ENCODE results near the gene THNSL1.
"Not testable (repeated sequence)": the region's sequence is repeated elsewhere in the genome, so short reads cannot be mapped to it uniquely, and the experiment has no call there.

The THNSL1 gene

DNA sequence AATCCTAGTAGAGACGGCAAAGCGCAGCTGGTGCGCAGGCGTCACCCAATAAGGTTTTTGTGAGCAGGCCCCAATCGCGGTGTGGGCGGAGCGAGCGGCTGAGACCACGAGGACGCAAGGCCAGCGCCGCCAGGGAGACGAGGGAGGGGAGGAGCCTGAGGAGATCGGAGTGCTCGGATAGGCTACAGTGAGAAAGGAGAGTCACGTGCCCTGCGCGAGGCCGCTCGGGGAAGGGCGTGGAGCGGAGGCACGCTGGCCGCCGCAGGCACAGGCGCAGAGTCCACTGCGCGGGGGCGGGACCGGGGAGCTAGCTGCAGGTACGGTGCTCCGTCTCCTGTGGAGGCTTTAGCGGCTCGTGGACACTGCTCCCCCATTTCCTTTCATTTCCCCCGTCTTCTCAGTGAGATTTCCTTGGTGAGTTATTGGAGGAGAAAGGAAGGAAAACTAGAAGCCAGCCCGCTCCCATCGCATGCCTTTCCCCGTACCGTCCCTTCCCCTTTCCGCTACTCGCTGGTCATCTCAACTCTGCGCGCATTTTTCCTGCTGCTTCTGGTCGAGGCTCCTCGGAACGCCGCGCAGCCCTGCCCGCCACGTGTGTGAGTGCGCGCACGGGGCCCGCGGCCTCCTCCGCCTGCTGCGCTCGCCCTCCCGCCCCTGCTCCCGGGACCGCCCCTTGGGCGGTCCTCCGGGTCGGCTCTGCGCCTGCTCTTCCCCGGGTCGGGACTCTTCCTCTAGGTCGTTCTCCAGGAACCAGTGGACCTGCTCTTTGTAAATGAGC, at the start of gene THNSL1:
Gene THNSL1 (plus strand): TSS at position 237 of the 778 bp plus-strand sequence. CDS start 6,612 bp downstream, outside the sequence.
- DNase-seq = peak; percentile 85

DNA sequence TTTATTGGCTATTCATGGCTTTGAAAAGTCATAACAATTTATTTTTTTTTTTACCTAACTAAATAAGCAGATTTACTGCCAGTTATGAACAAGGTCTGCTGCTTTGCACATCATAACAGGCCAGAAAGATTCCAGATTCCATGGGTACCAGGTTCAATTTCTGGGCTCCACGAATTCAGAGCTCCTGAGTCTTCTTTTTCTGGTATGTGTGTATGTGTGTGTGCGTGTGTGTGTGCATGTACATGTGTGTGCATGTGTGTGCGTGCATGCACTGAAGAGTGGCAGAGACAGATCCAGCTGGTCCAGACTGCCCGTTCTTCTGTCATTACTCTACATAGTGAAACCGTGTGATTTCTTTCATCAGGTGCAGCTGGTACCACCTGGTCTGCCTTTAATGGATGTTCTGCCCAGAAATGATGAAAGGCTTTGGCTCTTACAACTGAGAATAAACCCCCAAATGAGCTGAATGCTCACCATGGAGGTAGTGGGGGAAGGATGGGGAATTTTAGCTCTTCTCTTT, 49.4 kb upstream of the THNSL1 start:
- DNase-seq = no peak

GRCh38 chr10:24968349-24968748, 48.1 kb upstream of the THNSL1 start:
- no peak for DNase-seq

GRCh38 chr10:24968951-24969350, 47.5 kb upstream of the THNSL1 start:
- DNase-seq = not testable (repeated sequence)

DNA sequence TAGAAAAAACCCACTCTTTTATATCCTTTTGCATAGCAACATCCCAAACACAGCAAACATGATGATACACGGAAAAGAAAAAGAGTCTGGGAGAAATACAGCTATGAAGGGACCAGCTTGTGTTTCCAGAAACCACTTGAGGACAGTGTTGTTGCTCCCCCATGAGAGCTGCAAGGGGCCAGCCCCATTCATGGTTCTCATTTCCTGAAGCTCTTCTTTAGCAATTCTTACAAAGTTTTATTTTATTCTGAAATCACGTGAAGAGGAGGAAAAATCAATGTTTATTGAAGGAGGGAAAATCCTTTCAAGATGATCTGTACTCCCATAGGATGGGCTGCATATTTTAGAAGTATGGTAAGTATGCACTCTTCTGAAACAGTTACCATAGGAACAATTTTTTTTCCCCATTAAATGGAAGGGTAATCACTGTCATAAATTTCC, 46.6 kb upstream of the THNSL1 start:
- no peak for DNase-seq

DNA sequence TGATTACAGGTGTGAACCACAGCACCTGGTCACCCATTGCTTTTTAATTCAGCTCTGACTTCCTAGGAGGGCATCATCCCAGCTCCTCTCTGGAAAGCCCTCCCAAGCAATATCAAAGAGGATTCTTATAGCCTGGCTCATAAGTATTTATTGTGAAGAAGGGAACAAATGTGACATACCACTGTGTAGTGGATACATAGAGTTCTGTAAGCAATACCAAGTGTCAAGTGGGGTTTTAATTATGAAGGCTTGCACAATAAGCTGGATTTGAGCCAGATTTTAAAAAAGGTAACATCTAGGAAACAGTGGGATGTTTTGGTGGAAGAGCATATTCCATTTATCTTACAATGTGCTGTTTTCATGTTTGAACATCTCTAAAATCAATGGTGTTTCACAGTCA, 45.0 kb upstream of the THNSL1 start:
- no peak for DNase-seq

GRCh38 chr10:24973163-24973562, 43.2 kb upstream of the THNSL1 start:
- DNase-seq = no peak

DNA sequence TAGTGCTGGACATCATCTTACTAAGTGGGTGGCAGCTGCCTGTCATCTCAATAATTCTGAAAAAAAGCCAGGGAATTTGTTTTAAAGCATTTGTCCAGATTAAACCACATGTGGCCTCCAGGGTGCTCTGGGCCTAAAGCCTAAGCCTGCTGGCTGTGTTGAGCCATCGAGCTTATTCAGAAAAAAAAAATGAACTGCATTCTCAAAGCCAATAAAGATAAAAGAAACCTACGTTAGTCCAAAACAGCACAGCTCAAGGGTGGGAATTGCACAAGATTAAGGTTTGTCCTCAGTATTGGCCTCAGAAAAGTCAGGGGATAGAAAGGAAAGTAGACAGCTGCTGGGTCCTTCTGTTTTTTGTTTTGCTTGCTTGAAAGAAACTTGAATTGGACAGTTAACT, 41.4 kb upstream of the THNSL1 start:
- no peak for DNase-seq

- no peak for DNase-seq
Observed at GRCh38 chr10:24979685-24980084, 36.7 kb upstream of the THNSL1 start.

DNA sequence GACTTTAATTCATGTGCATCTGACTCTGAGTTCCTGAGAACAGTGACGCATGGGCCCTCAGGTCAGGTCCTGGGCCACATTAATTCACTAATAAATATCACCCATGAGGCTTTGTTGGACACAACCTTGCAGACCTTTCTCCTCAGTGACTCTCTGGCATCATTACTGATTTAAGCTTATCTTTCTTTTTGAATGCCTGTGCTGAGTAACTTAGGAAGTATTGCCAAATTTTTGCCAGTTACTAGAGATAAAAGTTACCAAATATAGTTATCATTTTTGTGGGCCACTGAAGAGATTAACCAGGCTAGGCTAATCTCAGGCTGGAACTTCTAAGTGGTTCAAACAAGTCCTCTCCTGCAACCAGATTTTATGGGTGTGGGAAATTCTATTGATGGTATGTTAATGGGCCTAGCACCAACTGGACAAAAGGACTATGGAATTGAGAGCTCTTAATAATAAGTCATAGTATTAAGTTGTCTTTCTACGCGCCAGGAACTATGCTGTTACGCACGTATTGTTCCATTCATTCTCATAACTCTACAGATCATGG, 35.2 kb upstream of the THNSL1 start:
- no peak for DNase-seq

- no peak for DNase-seq
Observed at GRCh38 chr10:24982319-24983112, 33.9 kb upstream of the THNSL1 start.

DNA sequence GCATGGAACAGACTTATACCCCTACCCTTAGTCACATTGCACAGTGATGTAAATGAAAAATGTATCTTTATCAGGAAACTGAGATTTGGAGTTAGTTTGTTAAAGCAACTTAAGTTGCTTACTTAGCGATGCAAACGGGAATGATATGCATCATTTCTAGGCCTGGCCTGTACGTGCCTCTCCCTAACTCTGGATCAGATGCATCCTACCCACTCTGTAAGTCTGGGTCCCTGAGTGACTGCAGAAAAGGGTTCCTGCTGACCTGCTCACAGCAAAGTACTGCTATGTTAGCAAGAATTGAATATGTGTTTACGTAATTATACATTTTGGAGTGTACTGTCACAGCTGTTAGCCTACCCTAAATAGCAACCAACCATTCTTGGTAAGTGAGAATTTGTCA, 33.3 kb upstream of the THNSL1 start:
- no peak for DNase-seq

DNA sequence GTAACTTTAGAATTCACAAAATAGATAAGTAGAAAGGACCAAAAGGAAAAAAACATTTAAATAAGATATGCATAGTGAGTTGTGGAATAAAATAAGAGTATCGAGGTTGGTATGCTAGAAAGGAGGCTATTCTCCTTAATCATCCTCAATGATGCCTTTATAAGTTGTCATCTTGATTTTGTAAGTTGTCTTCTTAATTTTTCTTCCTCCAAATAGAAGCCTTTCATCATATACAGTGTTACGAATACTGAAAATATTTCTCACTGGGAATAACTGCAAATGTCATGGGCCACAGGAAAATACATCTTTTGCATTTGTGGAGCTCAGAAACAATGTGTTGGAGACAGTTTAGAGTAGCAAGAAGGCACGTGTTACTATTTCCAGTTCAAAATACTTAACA, 32.5 kb upstream of the THNSL1 start:
- no peak for DNase-seq

DNA sequence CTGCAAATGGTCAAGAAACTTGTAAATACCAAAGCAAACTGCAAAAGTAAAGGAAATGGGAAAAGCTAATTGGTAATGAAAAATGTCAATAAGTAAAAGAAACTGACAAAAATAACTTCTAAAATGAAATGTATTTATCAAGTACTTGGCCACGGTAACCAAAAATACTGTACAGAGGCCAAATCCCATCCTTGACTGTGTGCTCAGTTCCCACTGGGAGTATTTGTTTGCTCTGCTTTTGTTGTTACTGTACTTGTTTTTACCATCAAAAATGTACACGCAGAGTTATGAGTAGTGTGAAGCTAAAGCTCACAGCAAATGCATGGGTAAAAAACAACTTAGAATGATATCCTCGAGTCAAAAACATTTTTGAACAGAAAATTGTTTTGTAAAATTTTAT, 31.5 kb upstream of the THNSL1 start:
- no peak for DNase-seq

- DNase-seq = no peak
Observed at GRCh38 chr10:24988831-24989640, 27.4 kb upstream of the THNSL1 start.

GRCh38 chr10:24989867-24990266, 26.5 kb upstream of the THNSL1 start:
- DNase-seq = no peak

GRCh38 chr10:24991298-24991697, 25.1 kb upstream of the THNSL1 start:
- DNase-seq = no peak

DNA sequence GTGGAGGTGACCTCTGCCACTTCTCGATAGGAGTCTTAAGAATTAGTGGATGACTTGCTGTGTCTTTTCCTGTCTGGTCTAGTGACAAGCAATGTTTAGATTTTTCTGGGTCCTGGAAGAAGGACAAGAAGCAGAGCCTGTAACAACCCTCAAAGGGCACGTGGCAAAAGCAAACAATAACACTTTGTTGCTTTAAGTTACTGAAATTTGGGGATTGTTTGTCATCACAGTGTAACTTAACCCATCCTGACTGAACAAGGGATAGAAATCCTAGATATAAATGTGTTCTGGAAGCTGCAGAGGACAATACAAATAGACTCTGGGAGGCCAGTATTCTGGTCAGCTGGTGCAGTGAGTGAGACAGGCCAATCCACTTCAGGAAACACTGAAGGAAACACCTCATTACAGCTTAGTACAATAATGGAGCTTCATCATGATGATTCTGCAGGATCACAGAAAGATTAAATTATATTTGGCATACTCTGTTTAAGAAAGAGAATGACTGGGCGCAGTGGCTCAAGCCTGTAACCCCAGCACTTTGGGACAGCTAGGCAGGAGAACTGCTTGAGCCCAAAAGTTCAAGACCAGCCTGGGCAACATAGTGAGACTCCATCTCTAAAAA, 23.8 kb upstream of the THNSL1 start:
- no peak for DNase-seq

DNA sequence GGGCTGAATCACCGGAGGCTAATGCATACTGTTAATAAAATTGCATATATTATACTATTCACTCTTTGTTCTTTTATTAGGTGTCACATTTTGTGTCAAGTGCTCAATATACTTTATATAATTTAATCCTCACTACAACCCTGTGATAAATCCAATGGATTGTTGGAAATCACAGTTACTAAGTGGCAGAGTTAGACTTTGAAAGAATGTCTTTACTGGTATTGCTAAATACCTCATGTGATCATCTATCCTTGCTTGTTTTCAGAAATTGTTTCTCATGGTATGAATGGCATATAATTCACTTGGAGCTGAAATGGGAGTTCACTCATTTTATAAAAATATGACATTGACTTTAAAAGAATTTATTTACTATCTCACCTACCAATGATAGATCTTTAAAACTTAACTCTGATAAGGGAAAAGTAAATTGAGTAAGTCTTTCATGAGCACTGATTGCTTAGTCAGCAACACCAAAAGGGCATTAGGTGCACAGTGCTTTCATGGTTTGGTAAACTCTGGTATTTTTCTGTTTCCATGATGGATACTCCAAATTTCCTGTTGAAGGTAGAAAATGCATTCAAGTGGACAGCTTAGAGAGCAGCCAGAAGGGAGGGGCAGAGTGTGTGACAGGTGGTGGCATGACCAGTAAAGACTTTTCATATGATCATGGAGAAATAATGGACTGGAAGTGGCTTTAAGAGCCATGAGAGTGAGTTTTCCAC, 23.0 kb upstream of the THNSL1 start:
- DNase-seq = no peak

- DNase-seq = no peak
Observed at GRCh38 chr10:24995072-24995471, 21.3 kb upstream of the THNSL1 start.

DNA sequence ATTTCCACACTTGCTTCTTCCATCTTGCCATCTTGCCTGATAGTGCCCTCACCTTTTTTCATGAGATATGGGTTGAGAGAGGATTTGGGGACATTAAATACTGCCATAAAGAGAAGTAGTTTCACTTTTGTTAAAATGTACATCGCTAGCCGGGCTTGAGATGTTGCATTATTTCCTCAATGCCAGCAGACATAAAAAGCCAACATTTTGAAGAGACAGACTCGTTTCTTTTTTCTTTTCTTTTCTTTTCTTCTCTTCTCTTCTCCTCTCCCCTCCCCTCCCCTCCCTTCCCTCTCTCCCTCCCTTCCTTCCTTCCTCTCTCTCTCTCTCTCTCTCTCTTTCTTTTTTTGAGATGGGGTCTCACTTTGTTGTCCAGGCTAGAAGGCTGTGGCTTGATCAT, 18.4 kb upstream of the THNSL1 start:
- no peak for DNase-seq

- not testable (repeated sequence) for DNase-seq
Observed at GRCh38 chr10:25011591-25011990, 4.8 kb upstream of the THNSL1 start.

All from DMS79 (cell line).